ENCODE data around the gene G6PC1.

Gene G6PC1

GRCh38 chr17:42878123-42878880, 22.3 kb upstream of the G6PC1 start:
- Histone ChIP-seq H3K27ac (replicated peaks) (no peak overlapping the region), H3K4me3 (replicated peaks; ENCODE audit: insufficient read depth, low read length) (no peak overlapping the region), H3K27me3 (ENCODE audit: insufficient read depth, poor library complexity, severe bottlenecking) (peaks cover 2% of the 10 kb centered on the region)
- TF ChIP-seq GABPA (IDR thresholded peaks at IDR 0.05; ENCODE audit: low read depth) (no peak), POLR2AphosphoS5 (IDR thresholded peaks at IDR 0.05; ENCODE audit: low read depth) (no peak), CTCF (IDR thresholded peaks at IDR 0.05; ENCODE audit: insufficient read depth, low read length) (no peak), REST (IDR thresholded peaks at IDR 0.05; ENCODE audit: insufficient replicate concordance, low read depth) (no peak)
- DNase-seq (ENCODE audit: low read depth in 1 of 2, low spot score in 1 of 2), result no peak

GRCh38 chr17:42878924-42879595, 21.5 kb upstream of the G6PC1 start:
- H3K4me3 ChIP-seq (replicated peaks; ENCODE audit: insufficient read depth, low read length), result no peak overlapping the region
- H3K27me3 ChIP-seq (ENCODE audit: insufficient read depth, poor library complexity, severe bottlenecking), result peaks cover 2% of the 10 kb centered on the region
- no peak for DNase-seq (ENCODE audit: low read depth in 1 of 2, low spot score in 1 of 2)
- H3K27ac ChIP-seq (replicated peaks), result no peak overlapping the region
- TF ChIP-seq GABPA (IDR thresholded peaks at IDR 0.05; ENCODE audit: low read depth), result no peak
- no peak for TF ChIP-seq CTCF (IDR thresholded peaks at IDR 0.05; ENCODE audit: insufficient read depth, low read length)
- no peak for TF ChIP-seq SPI1 (IDR thresholded peaks at IDR 0.05; ENCODE audit: borderline replicate concordance, low read depth)
- TF ChIP-seq POLR2AphosphoS5 (IDR thresholded peaks at IDR 0.05; ENCODE audit: low read depth), result no peak
- TF ChIP-seq REST (IDR thresholded peaks at IDR 0.05; ENCODE audit: insufficient replicate concordance, low read depth), result no peak

- Histone ChIP-seq H3K27me3 (ENCODE audit: insufficient read depth, poor library complexity, severe bottlenecking) (peaks cover 2% of the 10 kb centered on the region), H3K27ac (replicated peaks) (no peak overlapping the region), H3K4me3 (replicated peaks; ENCODE audit: insufficient read depth, low read length) (no peak overlapping the region)
- DNase-seq (ENCODE audit: low read depth in 1 of 2, low spot score in 1 of 2), result no peak
- no peak for TF ChIP-seq GABPA (IDR thresholded peaks at IDR 0.05; ENCODE audit: low read depth)
- no peak for TF ChIP-seq POLR2AphosphoS5 (IDR thresholded peaks at IDR 0.05; ENCODE audit: low read depth)
- no peak for TF ChIP-seq SPI1 (IDR thresholded peaks at IDR 0.05; ENCODE audit: borderline replicate concordance, low read depth)
- TF ChIP-seq CTCF (IDR thresholded peaks at IDR 0.05; ENCODE audit: insufficient read depth, low read length), result no peak
- TF ChIP-seq REST (IDR thresholded peaks at IDR 0.05; ENCODE audit: insufficient replicate concordance, low read depth), result no peak
Measured at GRCh38 chr17:42879596-42879985, 21.0 kb upstream of the G6PC1 start.

Measured in HL-60 (cell line).